A673 (cell line): ENCODE results near the gene WDHD1. TPM values are rescaled to one million over a fixed set of nuclear protein-coding genes. Genes with fewer than 3 reads are reported as not detected.
"Not testable (repeated sequence)": the region's sequence is repeated elsewhere in the genome, so short reads cannot be mapped to it uniquely, and the experiment has no call there.

Experiments
- BruUV-seq: library from RNA; stranded (reverse); fragments of 400-500 nt; replicated peaks from 2 replicates; lab custom pipeline; 2021; lab: Mats Ljungman, UMichigan
- CTCF ChIA-PET: fragments of 300-600 bp; sonication (Branson Sonifier 250); formaldehyde crosslinking; loops from one replicate; lab custom pipeline; 2022; ENCODE audit warnings: antibody characterized with exemption; lab: Charles Lee
- POLR2A ChIA-PET: fragments of 300-600 bp; sonication (Branson Sonifier 250); formaldehyde crosslinking; loops from one replicate; lab custom pipeline; 2022; ENCODE audit warnings: antibody characterized with exemption; ENCODE audit not compliant: low non-redundant PET; lab: Charles Lee
- DNase-seq: peaks from one replicate; pipeline ENCODE4 v3.0.0-alpha.2; 2015; ENCODE audit warnings: low spot score
- H3K27ac ChIP-seq: fragments of 200-600 bp; sonication (generic); 2 replicates; pipeline ENCODE4 v1.5.1; 2016; ENCODE audit warnings: mixed run types, low read depth, mild to moderate bottlenecking, mixed read lengths, antibody characterized with exemption, low read length; ENCODE audit not compliant: poor library complexity, severe bottlenecking
- H3K27me3 ChIP-seq: fragments of 200-600 bp; sonication (generic); replicated peaks from 2 replicates; pipeline ENCODE4 v1.6.1; 2017; ENCODE audit warnings: mixed run types, low read depth, mild to moderate bottlenecking, mixed read lengths, antibody characterized with exemption, low read length; ENCODE audit not compliant: insufficient read depth, poor library complexity
- H3K36me3 ChIP-seq: fragments of 200-600 bp; sonication (generic); 2 replicates; pipeline ENCODE4 v1.6.1; 2016; ENCODE audit warnings: mixed run types, mild to moderate bottlenecking, mixed read lengths, antibody characterized with exemption, low read length; ENCODE audit not compliant: insufficient read depth, poor library complexity, severe bottlenecking
- H3K4me1 ChIP-seq: fragments of 200-600 bp; sonication (generic); 2 replicates; pipeline ENCODE4 v1.6.1; 2017; ENCODE audit warnings: mixed run types, mild to moderate bottlenecking, mixed read lengths, antibody characterized with exemption, low read length; ENCODE audit not compliant: insufficient read depth, poor library complexity, severe bottlenecking
- H3K4me3 ChIP-seq: fragments of 200-600 bp; sonication (generic); 2 replicates; pipeline ENCODE4 v1.5.1; 2016; ENCODE audit warnings: low read depth, mixed run types, mild to moderate bottlenecking, mixed read lengths, low read length; ENCODE audit not compliant: poor library complexity, severe bottlenecking
- H3K9me3 ChIP-seq: fragments of 200-600 bp; sonication (generic); 2 replicates; pipeline ENCODE4 v1.6.1; 2016; ENCODE audit warnings: mixed run types, low read depth, mild to moderate bottlenecking, mixed read lengths, antibody characterized with exemption, low read length; ENCODE audit not compliant: poor library complexity, severe bottlenecking
- EZH2 ChIP-seq: fragments of 200-600 bp; sonication (generic); IDR thresholded peaks from 2 replicates; pipeline ENCODE4 v1.6.1; 2017; ENCODE audit warnings: borderline replicate concordance, low read depth, mild to moderate bottlenecking, mixed read lengths, antibody characterized with exemption, low read length; ENCODE audit not compliant: poor library complexity, severe bottlenecking
- intact Hi-C: fragments of 100-400 bp; cut with micrococcal nuclease; formaldehyde crosslinking; loops from one replicate; pipeline ENCODE4 v1.10.0; 2022; ENCODE audit not compliant: unreplicated experiment
- total RNA-seq: library from RNA; stranded (reverse); gene quantifications from 2 replicates; pipeline ENCODE4 v1.2.3, GENCODE V29; 2021
- TF ChIP-seq, protein P1 (sequence below): fragments of 300-800, 200-600 bp; sonication (generic); conservative IDR thresholded peaks from 2 replicates; pipeline ENCODE4 v1.5.1; 2017; ENCODE audit warnings: low read depth, mild to moderate bottlenecking, antibody characterized with exemption, low read length, moderate library complexity, mixed read lengths

WDHD1 gene
- total RNA-seq, 1 experiment from 2014 or later, result 52.7 TPM

DNA sequence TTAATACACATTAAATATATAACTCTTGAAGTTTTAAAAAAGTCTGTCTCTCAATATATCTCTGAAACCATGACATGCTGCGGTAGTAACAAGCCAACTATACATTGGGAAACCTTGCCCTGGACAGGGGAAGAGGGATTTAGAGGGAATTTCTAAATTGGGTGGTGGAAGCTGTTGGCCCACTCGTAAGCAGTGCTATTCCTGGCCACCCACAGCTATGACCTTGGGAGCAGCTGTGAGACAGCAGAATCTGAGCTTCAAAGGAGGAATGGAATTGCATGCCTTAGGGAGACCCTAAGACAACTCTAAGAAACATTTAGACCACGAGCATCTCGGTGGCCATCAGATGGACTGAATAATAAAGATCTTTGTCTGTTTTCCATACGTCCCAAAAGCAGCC is 108.5 kb downstream of the WDHD1 start:
- Histone ChIP-seq H3K27me3 (no peaks in the 10 kb centered on the region), H3K27ac (no peak overlapping the region), H3K36me3 (no peaks in the 10 kb centered on the region), H3K4me1 (no peaks in the 10 kb centered on the region), H3K4me3 (no peak overlapping the region), H3K9me3 (no peaks in the 10 kb centered on the region)
- TF ChIP-seq, protein P1, sequence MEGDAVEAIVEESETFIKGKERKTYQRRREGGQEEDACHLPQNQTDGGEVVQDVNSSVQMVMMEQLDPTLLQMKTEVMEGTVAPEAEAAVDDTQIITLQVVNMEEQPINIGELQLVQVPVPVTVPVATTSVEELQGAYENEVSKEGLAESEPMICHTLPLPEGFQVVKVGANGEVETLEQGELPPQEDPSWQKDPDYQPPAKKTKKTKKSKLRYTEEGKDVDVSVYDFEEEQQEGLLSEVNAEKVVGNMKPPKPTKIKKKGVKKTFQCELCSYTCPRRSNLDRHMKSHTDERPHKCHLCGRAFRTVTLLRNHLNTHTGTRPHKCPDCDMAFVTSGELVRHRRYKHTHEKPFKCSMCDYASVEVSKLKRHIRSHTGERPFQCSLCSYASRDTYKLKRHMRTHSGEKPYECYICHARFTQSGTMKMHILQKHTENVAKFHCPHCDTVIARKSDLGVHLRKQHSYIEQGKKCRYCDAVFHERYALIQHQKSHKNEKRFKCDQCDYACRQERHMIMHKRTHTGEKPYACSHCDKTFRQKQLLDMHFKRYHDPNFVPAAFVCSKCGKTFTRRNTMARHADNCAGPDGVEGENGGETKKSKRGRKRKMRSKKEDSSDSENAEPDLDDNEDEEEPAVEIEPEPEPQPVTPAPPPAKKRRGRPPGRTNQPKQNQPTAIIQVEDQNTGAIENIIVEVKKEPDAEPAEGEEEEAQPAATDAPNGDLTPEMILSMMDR, result no peak
- no peak for DNase-seq
- CTCF ChIA-PET, result no interaction called here
- POLR2A ChIA-PET, result no interaction called here
- intact Hi-C loops, result no loop called here
- no TSS peak for BruUV-seq

DNA sequence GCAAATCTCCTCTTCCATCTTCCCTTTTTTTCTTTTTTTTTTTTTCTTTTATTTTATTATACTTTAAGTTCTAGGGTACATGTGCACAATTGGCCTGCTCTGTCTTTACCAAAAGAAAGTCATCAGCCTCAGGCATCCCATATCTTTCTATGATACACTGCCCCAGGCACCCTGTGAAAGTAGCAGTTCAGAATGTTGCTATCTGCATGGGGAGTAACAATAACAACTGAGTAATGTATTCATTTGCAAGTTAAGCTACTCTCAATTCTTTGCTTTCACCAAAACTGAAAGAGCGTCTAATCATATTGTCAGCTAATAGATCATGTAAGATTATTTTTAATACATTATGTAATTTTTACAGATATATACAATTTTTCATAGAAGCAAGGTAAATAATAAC is 110.8 kb downstream of the WDHD1 start:
- no peaks in the 10 kb centered on the region for H3K36me3 ChIP-seq
- ChIA-PET POLR2A (interaction anchor here (0.5 kb wide), 1 partner anchor 10 kb away, joined by 3 read pairs; no protein-coding TSS in a partner anchor), CTCF (no interaction called here)
- no peaks in the 10 kb centered on the region for H3K9me3 ChIP-seq
- TF ChIP-seq, protein P1, result no peak
- TF ChIP-seq EZH2, result no peak
- no peak for DNase-seq
- BruUV-seq, result no TSS peak
- no peaks in the 10 kb centered on the region for H3K27me3 ChIP-seq
- H3K27ac ChIP-seq, result no peak overlapping the region
- intact Hi-C loops, result no loop called here
- H3K4me3 ChIP-seq, result no peak overlapping the region
- no peaks in the 10 kb centered on the region for H3K4me1 ChIP-seq

DNA sequence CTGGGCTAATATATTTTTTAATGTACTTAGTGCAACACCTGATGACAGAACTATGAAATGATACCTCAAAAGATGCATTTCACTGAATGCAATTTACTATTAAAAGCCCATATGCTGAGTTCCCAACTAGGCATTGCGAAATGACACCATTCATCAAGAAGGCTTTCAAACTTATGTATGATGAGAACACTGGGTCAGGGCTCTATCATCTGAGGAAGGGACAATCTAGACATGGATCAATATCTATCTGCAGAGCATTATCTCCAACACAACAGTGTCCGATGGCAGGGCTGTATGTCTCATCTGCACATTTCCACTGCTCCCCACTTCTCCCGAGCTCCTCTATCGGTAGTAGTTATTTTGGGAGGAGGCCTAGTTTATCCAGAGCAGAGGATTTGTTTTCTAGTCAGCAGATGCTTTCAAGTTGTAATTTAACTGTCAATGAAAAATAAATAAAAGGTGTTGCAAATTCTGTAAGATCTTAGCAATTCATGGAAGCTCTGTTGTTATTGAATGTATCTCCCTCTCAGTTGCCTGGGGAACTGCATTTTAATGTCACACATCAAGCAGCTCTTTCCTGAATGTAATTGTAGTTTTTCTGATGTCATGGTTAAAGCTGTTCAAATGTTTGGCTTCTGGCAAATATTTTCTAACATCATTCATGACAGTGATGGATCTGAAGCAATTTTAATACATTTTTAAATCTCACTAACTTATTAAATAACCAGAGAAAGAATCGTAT is 116.9 kb downstream of the WDHD1 start:
- Histone ChIP-seq H3K9me3 (no peaks in the 10 kb centered on the region), H3K4me3 (no peak overlapping the region), H3K36me3 (no peaks in the 10 kb centered on the region), H3K27me3 (no peaks in the 10 kb centered on the region), H3K4me1 (no peaks in the 10 kb centered on the region), H3K27ac (no peak overlapping the region)
- no TSS peak for BruUV-seq
- ChIA-PET POLR2A (no interaction called here), CTCF (no interaction called here)
- TF ChIP-seq, protein P1, result no peak
- TF ChIP-seq EZH2, result no peak
- no peak for DNase-seq
- intact Hi-C loops, result no loop called here

GRCh38 chr14:54908973-54909372 is 117.9 kb downstream of the WDHD1 start:
- H3K4me3 ChIP-seq, H3K27ac ChIP-seq, BruUV-seq, intact Hi-C loops, POLR2A ChIA-PET, H3K9me3 ChIP-seq, H3K27me3 ChIP-seq, DNase-seq, H3K4me1 ChIP-seq, CTCF ChIA-PET, H3K36me3 ChIP-seq: not testable (repeated sequence)
